Measurements from ENCODE around the gene ZNF407. TPM values are rescaled to one million over a fixed set of nuclear protein-coding genes. Genes with fewer than 3 reads are reported as not detected.
"Not testable (repeated sequence)": the region's sequence is repeated elsewhere in the genome, so short reads cannot be mapped to it uniquely, and the experiment has no call there.

Gene ZNF407
- total RNA-seq, 1 donor from 2014 or later, result 13.5 TPM

DNA sequence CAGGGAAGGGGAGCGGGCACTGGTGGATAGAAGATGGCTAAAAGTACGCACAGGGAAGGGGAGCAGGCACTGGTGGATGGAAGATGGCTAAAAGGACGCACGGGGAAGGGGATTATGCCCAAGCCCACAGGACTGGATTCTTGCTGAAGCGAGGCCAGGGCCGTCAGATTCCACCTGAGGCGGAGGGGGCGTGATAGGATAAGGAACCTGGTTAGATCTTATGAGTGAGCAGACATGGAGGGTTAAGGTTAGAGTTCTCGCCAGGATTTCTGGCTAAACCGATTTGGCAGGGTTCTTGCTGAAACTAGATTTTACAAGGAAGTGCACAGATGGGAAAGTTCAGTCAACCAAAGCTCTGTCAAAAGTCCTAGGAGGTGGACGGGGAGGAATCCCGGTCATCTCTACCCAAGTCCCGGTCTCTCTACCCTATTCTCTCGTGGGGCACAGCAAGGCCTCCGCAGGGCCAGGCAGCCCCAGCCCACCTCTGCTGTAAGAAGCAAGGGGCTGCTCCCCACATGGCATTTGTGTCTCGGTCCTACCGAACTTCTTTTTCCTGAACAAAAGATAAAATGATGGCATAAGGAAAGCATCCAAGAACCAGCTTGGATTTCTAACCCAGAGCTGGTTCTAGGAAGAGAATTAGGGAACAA lies 470.5 kb downstream of the ZNF407 start:
- no peak for DNase-seq (ENCODE audit: low read depth, low spot score)

GRCh38 chr18:75068682-75069435 lies 471.2 kb downstream of the ZNF407 start:
- DNase-seq (ENCODE audit: low read depth, low spot score), result peak; percentile 65

GRCh38 chr18:75070235-75070624 lies 472.6 kb downstream of the ZNF407 start:
- no peak for DNase-seq (ENCODE audit: low read depth, low spot score)

DNA sequence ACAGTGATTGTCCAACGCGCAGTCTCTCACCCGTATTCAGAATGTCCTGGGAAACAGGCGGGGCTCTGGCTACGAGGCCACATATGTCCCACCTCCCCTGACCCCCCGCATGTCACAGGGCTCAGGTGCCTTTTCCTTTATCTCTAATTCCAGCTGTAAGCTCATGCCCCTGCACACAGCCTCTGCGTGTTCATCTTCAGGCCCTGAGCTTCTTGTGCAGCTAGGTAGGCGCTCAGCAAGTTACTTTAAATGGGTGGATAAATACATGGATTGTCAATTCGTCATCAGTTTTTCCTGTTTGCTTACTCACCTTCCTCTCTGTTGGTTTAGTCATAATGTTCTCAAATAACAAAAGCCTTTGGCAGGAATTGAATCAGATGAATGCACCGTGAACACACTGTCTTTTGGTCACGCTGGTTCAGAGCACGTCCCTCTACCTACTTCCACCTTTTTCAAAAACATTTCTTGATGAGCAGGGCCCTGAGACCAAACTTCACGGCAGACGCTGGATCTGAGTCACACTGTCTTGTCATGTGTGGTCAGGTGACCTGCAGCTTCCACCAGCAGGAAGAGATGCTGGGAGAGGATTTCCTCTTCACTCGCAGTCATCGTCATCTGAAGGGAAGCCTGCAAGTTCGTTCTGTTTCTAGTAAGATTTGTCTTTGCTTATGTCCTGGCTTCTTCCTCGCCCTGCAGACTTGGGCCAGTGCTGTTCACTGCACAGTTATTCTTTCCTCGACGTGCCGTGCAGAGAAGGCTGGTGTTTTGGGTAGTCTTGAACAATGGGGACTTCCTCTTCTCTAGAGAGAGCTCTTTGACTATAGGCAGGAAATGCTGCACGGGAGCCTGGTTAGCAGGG lies 473.2 kb downstream of the ZNF407 start:
- peak; percentile 80 for DNase-seq (ENCODE audit: low read depth, low spot score)

DNA sequence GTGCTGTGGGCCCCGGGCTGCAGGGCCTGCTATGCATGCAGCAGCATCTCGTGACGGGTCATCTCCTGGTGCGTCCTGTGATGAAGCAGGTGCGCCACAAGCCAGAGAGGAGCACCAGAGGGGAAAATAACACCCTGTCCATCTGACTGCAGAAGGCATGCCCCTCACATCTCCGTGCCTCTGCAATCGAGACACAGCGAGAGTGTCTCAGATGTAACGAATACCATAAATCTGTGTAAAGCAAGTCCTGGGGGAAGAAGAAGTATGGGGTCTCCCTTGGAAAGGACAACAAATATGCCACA lies 473.8 kb downstream of the ZNF407 start:
- DNase-seq (ENCODE audit: low read depth, low spot score), result no peak

- DNase-seq (ENCODE audit: low read depth, low spot score), result no peak
Measured at GRCh38 chr18:75071866-75072671, 474.4 kb downstream of the ZNF407 start.

DNA sequence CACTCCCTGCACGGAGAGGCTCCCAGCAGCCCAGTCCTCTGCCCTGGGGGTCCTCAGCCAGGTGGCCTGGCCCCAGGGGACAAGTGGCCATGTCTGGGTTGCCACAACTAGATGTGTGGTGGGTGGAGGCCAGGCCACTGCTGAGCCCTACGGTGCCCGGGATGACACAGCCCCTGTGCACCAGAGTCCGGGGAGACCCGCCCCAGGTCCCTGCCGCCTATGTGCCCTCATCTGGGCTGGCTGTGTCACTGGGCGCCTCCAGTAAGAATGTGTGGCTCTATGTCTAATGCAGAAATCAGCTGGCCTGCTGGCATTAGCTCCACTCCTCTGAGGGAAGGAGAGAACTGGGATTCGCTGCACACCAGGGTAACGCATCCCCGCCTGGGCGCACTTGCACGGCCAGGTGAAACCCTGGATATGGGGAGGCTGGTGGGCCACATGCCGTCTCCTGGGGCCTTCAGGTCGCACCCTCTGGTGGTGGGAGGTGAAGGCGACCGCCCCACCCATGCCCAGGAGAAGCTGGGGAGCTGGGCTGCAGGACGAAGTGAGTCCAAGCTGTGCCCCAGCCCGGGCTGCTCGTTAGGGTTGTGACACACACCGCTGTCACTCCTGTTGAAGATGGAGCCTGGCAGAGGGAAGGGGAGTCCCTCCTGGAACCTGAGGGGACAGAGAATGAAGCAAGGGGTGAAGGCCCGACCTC lies 475.2 kb downstream of the ZNF407 start:
- no peak for DNase-seq (ENCODE audit: low read depth, low spot score)

GRCh38 chr18:75073654-75074053 lies 476.0 kb downstream of the ZNF407 start:
- DNase-seq (ENCODE audit: low read depth, low spot score), result no peak

GRCh38 chr18:75074196-75075015 lies 476.7 kb downstream of the ZNF407 start:
- DNase-seq (ENCODE audit: low read depth, low spot score), result no peak

- no peak for DNase-seq (ENCODE audit: low read depth, low spot score)
Measured at GRCh38 chr18:75075016-75075305, 477.3 kb downstream of the ZNF407 start.

DNA sequence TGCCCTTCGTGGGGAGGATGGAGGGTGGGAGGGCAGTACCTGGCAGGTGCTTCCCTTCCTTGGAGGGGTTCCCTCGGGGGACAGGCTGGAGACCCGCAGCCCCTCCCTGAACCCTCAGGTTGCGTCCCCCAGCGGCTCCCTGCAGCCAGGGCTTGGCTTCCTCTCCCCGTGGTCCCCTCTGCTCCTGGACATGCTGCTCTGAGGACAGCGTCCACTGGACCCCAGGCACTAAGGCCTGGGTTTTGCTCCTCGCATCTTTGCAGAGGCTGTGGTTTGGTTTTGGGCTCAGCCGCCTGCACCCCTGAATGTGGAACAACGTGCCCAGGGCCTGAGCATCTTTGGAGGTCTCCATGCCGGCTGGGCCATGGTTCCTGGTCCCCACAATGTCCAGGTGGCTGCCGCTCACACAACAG lies 477.8 kb downstream of the ZNF407 start:
- DNase-seq (ENCODE audit: low read depth, low spot score), result no peak

- no peak for DNase-seq (ENCODE audit: low read depth, low spot score)
Measured at GRCh38 chr18:75076286-75076685, 478.6 kb downstream of the ZNF407 start.

- DNase-seq (ENCODE audit: low read depth, low spot score), result no peak
Measured at GRCh38 chr18:75081486-75081885, 483.8 kb downstream of the ZNF407 start.

DNA sequence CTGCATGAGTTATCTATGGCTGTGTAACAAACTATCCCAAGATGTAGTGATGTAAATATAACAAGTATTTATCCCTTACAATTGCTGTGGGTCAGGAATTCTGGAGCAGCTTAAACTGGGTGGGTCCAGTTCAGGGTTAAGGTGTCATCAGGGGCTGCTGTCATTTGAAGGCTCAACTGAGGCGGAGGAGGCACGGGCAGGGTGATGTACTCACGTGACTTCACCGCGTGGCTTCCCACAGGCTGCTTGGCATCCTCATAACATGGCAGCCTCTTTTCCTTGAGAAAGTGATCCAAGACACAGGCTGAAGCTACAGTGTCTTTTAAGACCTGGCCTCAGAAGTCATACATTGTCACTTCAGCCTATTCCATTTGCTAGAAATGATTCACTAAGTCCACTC lies 485.5 kb downstream of the ZNF407 start:
- DNase-seq (ENCODE audit: low read depth, low spot score), result no peak

DNA sequence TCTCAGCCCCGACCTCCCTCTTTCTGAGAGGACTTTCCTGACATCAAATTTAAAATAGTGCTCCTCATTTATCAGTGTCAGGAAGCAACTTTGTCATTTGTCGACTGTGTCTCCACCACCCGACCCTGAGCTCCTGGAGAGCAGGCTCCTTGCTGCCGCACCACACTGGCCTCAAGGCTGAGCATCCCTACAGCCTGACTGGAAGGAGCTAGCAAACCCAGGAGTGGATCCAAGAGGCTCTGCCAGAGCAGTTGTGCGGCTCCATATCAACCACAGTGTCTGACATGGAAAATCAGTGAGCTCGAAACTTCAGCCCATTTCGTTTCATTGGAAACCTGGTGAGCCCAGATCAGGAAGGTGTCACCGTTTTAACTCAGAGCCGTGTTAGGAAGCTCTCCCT lies 486.1 kb downstream of the ZNF407 start:
- DNase-seq (ENCODE audit: low read depth, low spot score), result no peak

- DNase-seq (ENCODE audit: low read depth, low spot score), result not testable (repeated sequence)
Measured at GRCh38 chr18:75085676-75086075, 488.0 kb downstream of the ZNF407 start.

- DNase-seq (ENCODE audit: low read depth, low spot score), result no peak
Measured at GRCh38 chr18:75086494-75087034, 488.9 kb downstream of the ZNF407 start.

DNA sequence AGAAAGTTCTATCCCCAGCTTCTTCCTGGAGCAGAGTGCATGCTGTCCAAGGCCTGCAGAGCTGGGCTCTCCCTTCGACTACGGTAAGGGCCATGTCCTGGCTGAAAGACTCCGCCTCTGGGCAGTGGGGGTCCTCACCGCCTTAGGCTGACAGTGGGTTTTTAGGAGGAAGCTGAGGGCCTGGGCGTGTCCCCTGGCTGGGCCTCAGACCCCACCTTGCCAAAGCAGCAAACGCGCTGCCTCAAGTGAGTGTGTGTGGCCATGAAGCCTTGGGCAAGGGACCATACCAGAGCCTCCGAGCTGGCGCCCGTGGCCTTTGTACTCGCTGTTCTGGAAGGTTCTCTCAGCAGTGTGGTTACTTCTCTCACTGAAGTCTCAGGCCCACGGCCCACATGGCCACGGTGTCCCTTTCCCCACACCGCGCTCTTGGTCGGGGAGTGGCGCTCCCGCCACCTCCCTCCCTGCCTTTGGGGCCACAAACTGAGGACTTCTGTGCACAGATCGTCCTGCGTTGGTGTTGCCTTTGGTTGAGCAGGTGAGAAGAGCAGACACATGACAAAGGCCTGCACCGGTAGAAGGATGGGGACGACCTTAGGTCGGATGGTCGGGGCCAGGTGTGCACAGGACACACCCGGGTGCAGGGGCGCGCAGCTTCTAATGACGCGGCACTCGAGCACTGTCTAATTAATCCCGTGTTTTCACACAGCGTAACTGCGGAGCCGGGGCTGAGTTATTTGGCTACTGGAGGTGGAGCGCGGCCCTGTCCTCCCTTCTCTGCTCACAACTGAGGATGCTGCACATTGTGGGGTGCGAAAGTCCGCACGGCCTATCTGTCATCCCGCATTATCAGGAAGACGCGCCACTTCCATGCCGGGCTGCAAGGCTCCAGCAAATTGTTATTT lies 489.7 kb downstream of the ZNF407 start:
- DNase-seq (ENCODE audit: low read depth, low spot score), result no peak

DNA sequence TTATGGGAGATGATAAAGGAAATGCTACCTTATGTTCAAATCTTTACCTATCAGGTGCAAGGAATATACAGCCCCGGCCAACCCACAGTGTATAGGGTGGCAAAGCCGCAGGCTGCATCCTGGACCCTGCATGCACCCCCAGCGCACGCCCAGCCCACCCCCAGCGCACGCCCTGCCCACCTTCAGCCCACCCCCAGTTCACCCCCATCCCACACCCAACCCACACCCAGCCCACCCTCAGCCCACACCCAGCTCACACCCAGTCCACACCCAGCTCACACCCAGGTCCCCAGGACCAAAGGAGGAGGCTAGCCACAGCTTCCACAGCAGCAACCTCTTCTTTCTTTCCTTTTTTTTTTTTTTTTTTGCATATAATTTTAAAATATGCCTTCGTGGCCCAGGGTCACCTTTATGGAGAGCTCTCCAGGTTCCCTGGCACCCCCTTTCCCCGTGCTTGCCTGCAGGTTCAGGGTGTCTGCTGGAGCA lies 490.4 kb downstream of the ZNF407 start:
- no peak for DNase-seq (ENCODE audit: low read depth, low spot score)

Data from pulmonary artery endothelial cell (primary cell).